Stimulated activated naive CD4-positive, alpha-beta T cell treated with Interleukin-2 at 50 U/mL for 16 hours (primary cell): ENCODE results near the gene BTD.
"Not testable (repeated sequence)": the region's sequence is repeated elsewhere in the genome, so short reads cannot be mapped to it uniquely, and the experiment has no call there.

Experiments used
- DNase-seq: peaks from one replicate; lab custom pipeline; 2025; lab: John Stamatoyannopoulos, UW

The BTD gene

GRCh38 chr3:15601399-15602145 is at the start of gene BTD, which contains the start of gene HACL1:
Gene BTD, plus strand, starts transcription at chr3:15601745. Its CDS starts 33,695 bp downstream, at chr3:15635440.
Gene HACL1, minus strand, starts transcription at chr3:15601569. Its CDS starts 106 bp downstream, at chr3:15601463.
- DNase-seq: no peak

- DNase-seq: no peak
Observed at GRCh38 chr3:15551902-15552301, 49.6 kb upstream of the BTD start.

- no peak for DNase-seq
Observed at GRCh38 chr3:15553749-15554148, 47.8 kb upstream of the BTD start.

GRCh38 chr3:15556512-15556911 is 45.0 kb upstream of the BTD start:
- no peak for DNase-seq

GRCh38 chr3:15557511-15557946 is 44.0 kb upstream of the BTD start:
- DNase-seq: peak; percentile 23

GRCh38 chr3:15558581-15558980 is 43.0 kb upstream of the BTD start:
- DNase-seq: no peak

GRCh38 chr3:15562560-15562959 is 39.0 kb upstream of the BTD start:
- no peak for DNase-seq

- DNase-seq: no peak
Observed at GRCh38 chr3:15563190-15563589, 38.4 kb upstream of the BTD start.

GRCh38 chr3:15572138-15572537 is 29.4 kb upstream of the BTD start:
- no peak for DNase-seq

- DNase-seq: no peak
Observed at GRCh38 chr3:15575446-15575845, 26.1 kb upstream of the BTD start.

GRCh38 chr3:15576475-15576874 is 25.1 kb upstream of the BTD start:
- DNase-seq: no peak

- no peak for DNase-seq
Observed at GRCh38 chr3:15578289-15578867, 23.2 kb upstream of the BTD start.

- no peak for DNase-seq
Observed at GRCh38 chr3:15579051-15579450, 22.5 kb upstream of the BTD start.

- no peak for DNase-seq
Observed at GRCh38 chr3:15581471-15582394, 19.8 kb upstream of the BTD start.

- no peak for DNase-seq
Observed at GRCh38 chr3:15585111-15585845, 16.3 kb upstream of the BTD start.

- no peak for DNase-seq
Observed at GRCh38 chr3:15591242-15591641, 10.3 kb upstream of the BTD start.

GRCh38 chr3:15591928-15592327 is 9.6 kb upstream of the BTD start:
- DNase-seq: no peak

GRCh38 chr3:15592968-15593367 is 8.6 kb upstream of the BTD start:
- DNase-seq: no peak

- DNase-seq: no peak
Observed at GRCh38 chr3:15595955-15596354, 5.6 kb upstream of the BTD start.

- DNase-seq: no peak
Observed at GRCh38 chr3:15601046-15601398, 523 bp upstream of the BTD start.

GRCh38 chr3:15602146-15602536 is 596 bp downstream of the BTD start:
- DNase-seq: no peak

GRCh38 chr3:15602816-15603215 is 1.3 kb downstream of the BTD start:
- DNase-seq: not testable (repeated sequence)
